ENCODE measurements around the gene HRH1. TPM values are rescaled to one million over a fixed set of nuclear protein-coding genes. Genes with fewer than 3 reads are reported as not detected.

HRH1 gene
- total RNA-seq, 2 experiments from 2014 or later = not detected

DNA sequence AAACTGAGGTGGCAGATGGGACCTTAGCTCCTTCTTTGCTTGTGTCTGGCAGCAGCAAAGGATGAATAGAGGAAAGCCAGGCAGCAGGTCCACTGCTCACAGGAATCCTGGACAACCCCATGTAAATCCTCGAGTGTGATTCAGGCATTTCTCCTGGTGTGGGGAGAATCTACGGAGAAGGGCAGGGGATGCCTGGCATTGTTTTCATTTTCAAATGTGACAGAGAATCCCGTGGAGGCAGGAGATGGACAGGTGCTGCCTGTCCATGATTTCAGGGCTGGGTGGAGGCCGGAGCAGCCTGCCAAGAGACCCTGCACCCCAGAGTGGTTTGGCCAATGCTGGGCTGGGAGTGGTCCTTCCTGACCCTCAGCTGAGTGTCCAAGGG is 1.7 kb downstream of the HRH1 start:
- Histone ChIP-seq H3K27ac (ENCODE audit: low read depth in 1 of 2, low read length in 2 of 2) (no peak overlapping the region), H3K4me1 (ENCODE audit: insufficient read depth, low read length) (peaks cover 4% of the 10 kb centered on the region), H3K4me3 (ENCODE audit: low read length) (no peak overlapping the region), H3K9me3 (ENCODE audit: control insufficient read depth in 1 of 2, insufficient read depth in 1 of 2, low read length in 2 of 2) (no peaks in the 10 kb centered on the region), H3K36me3 (ENCODE audit: insufficient read depth, low read length) (no peaks in the 10 kb centered on the region), H3K27me3 (ENCODE audit: control insufficient read depth in 1 of 2, insufficient read depth in 2 of 2, low read length in 2 of 2) (peaks cover 26 to 48% of the 10 kb centered on the region in 2 experiments)
- peaks cover 81% of the 10 kb centered on the region for H3K27me3 Mint-ChIP-seq
- no peak overlapping the region for H3K4me3 Mint-ChIP-seq
- CTCF ChIA-PET = no interaction called here
- TF ChIP-seq, protein P1, sequence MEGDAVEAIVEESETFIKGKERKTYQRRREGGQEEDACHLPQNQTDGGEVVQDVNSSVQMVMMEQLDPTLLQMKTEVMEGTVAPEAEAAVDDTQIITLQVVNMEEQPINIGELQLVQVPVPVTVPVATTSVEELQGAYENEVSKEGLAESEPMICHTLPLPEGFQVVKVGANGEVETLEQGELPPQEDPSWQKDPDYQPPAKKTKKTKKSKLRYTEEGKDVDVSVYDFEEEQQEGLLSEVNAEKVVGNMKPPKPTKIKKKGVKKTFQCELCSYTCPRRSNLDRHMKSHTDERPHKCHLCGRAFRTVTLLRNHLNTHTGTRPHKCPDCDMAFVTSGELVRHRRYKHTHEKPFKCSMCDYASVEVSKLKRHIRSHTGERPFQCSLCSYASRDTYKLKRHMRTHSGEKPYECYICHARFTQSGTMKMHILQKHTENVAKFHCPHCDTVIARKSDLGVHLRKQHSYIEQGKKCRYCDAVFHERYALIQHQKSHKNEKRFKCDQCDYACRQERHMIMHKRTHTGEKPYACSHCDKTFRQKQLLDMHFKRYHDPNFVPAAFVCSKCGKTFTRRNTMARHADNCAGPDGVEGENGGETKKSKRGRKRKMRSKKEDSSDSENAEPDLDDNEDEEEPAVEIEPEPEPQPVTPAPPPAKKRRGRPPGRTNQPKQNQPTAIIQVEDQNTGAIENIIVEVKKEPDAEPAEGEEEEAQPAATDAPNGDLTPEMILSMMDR (IDR thresholded peaks at IDR 0.05) = no peak
- DNase-seq = no peak
- no peaks in the 10 kb centered on the region for H3K36me3 Mint-ChIP-seq (ENCODE audit: low read depth)
- intact Hi-C loops (cut with DNase I, micrococcal nuclease) = no loop called here
- no peaks in the 10 kb centered on the region for H3K9me3 Mint-ChIP-seq
- POLR2A ChIA-PET = no interaction called here
- H3K27ac Mint-ChIP-seq = no peak overlapping the region
- no peaks in the 10 kb centered on the region for H3K4me1 Mint-ChIP-seq (ENCODE audit: low read depth)
- no peak for ATAC-seq (ENCODE audit: poor library complexity)

DNA sequence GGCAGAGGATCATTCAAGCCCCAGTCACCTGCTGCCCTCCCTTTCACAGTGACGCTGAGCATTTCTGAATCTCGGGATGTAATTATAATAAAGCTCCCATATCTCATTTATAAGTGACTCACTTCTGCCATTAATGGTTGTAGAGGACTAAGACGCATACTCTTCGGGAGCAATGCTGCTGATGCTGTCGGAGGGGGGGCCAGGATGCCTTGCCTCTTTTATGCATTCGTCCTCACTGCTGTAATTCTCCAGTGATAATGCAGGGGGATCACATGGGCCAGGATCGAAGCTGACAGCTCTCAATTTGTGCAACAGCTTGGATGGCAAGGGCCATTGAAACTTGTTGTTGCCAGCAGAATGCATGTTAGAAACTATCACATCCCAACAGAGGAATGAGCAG is 3.1 kb downstream of the HRH1 start:
- intact Hi-C loops (cut with DNase I, micrococcal nuclease) = no loop called here
- Mint-ChIP-seq H3K4me3 (no peak overlapping the region), H3K4me1 (ENCODE audit: low read depth) (no peaks in the 10 kb centered on the region), H3K9me3 (no peaks in the 10 kb centered on the region), H3K27me3 (peaks cover 74% of the 10 kb centered on the region), H3K36me3 (ENCODE audit: low read depth) (no peaks in the 10 kb centered on the region), H3K27ac (no peak overlapping the region)
- Histone ChIP-seq H3K4me3 (ENCODE audit: low read length) (no peak overlapping the region), H3K4me1 (ENCODE audit: insufficient read depth, low read length) (peaks cover 4% of the 10 kb centered on the region), H3K27ac (ENCODE audit: low read depth in 1 of 2, low read length in 2 of 2) (no peak overlapping the region), H3K27me3 (ENCODE audit: control insufficient read depth in 1 of 2, insufficient read depth in 2 of 2, low read length in 2 of 2) (peaks cover 23 to 42% of the 10 kb centered on the region in 2 experiments), H3K9me3 (ENCODE audit: control insufficient read depth in 1 of 2, insufficient read depth in 1 of 2, low read length in 2 of 2) (no peaks in the 10 kb centered on the region), H3K36me3 (ENCODE audit: insufficient read depth, low read length) (no peaks in the 10 kb centered on the region)
- CTCF ChIA-PET = no interaction called here
- POLR2A ChIA-PET = no interaction called here
- DNase-seq (no peak), ATAC-seq (ENCODE audit: poor library complexity) (no peak)
- TF ChIP-seq, protein P1 (IDR thresholded peaks at IDR 0.05) = no peak

DNA sequence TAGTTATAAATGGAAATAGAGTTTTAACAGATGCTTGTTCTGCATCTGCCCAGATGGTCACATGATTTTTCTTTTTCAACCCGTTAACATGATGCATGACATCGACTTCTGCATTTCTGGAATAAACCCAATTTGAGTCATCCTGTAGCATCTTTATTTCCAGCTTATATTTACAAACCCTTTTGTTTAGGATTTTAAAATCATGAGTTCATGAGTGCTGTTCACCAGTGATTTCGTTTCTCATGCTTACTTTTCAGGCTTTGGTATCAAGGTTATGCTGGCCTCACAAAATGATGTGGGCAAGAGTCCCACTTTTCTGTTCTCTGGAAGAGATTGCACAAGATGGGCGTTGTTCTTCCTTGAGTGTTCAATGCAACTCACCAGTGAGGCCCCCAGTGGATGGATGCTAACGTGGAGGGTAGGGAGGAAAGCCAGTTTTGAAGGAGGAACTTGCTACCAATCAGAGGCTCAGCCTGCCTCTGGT is 5.2 kb downstream of the HRH1 start:
- no peaks in the 10 kb centered on the region for H3K4me1 Mint-ChIP-seq (ENCODE audit: low read depth)
- peaks cover 11 to 32% of the 10 kb centered on the region in 2 experiments for H3K27me3 ChIP-seq (ENCODE audit: control insufficient read depth in 1 of 2, insufficient read depth in 2 of 2, low read length in 2 of 2)
- H3K9me3 Mint-ChIP-seq = no peaks in the 10 kb centered on the region
- no peaks in the 10 kb centered on the region for H3K9me3 ChIP-seq (ENCODE audit: control insufficient read depth in 1 of 2, insufficient read depth in 1 of 2, low read length in 2 of 2)
- H3K27ac Mint-ChIP-seq = no peak overlapping the region
- DNase-seq = peak in 2 of 14 experiments; percentile 26 to 31
- CTCF ChIA-PET = no interaction called here
- TF ChIP-seq, protein P1 (IDR thresholded peaks at IDR 0.05) = no peak
- ATAC-seq (ENCODE audit: poor library complexity) = no peak
- H3K4me3 Mint-ChIP-seq = no peak overlapping the region
- H3K4me1 ChIP-seq (ENCODE audit: insufficient read depth, low read length) = peaks cover 4% of the 10 kb centered on the region
- peaks cover 67% of the 10 kb centered on the region for H3K27me3 Mint-ChIP-seq
- intact Hi-C loops (cut with DNase I, micrococcal nuclease) = no loop called here
- H3K27ac ChIP-seq (ENCODE audit: low read depth in 1 of 2, low read length in 2 of 2) = no peak overlapping the region
- H3K36me3 ChIP-seq (ENCODE audit: insufficient read depth, low read length) = no peaks in the 10 kb centered on the region
- POLR2A ChIA-PET = no interaction called here
- H3K36me3 Mint-ChIP-seq (ENCODE audit: low read depth) = no peaks in the 10 kb centered on the region
- no peak overlapping the region for H3K4me3 ChIP-seq (ENCODE audit: low read length)

All from CD4-positive, alpha-beta T cell (primary cell).